Measurements from ENCODE around the gene ZNF532.

Gene ZNF532

DNA sequence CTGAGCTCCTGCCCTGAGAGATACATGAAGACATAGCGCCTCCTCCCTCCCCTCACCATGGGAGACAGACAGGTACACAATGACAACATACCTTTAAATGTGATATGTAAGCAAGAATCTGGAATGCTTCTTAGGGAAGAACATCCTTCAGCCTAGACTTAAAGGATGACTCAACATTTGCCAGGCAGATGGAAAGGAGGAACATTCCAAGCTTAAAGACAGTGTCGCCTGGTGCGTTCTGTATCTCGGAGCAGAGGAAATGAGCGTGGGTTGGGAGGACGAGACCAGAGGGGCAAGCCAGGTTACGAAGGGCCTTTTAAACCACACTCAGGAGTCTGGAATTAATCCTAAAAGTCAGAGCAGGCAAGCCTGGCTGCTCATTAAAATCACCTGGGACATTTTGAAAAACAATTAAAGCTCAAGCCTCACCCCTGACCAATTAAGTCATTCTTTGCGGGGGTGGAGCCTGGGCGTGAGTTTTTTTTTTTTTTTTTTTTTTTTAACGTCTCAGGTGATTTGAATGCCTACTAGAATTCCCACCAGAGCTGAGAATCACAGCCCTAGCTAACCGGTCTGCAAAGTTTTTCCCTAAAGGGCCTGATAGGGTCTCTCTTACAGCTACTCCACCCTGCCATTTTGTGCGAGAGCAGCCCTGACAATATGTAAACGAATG lies 143.8 kb downstream of the ZNF532 start:
- Histone ChIP-seq H3K27me3 (ENCODE audit: insufficient read depth, insufficient read length) (no peaks in the 10 kb centered on the region), H3K9ac (ENCODE audit: insufficient read length, low read depth) (no peak overlapping the region), H3K36me3 (ENCODE audit: insufficient read depth, insufficient read length, low read length) (no peaks in the 10 kb centered on the region), H3K9me3 (ENCODE audit: insufficient read depth, low read length) (peaks cover 6% of the 10 kb centered on the region; the same call in 1 of the 2 replicates), H3K4me1 (ENCODE audit: insufficient read depth, insufficient read length) (no peaks in the 10 kb centered on the region), H3K4me3 (ENCODE audit: insufficient read length, low read depth) (no peak overlapping the region)
- peak; percentile 11 for DNase-seq (ENCODE audit: low read depth, low spot score)
- TF ChIP-seq ZNF274 (IDR thresholded peaks at IDR 0.05; ENCODE audit: low read depth, low read length) = no peak
- TF ChIP-seq SUZ12 (IDR thresholded peaks at IDR 0.05; ENCODE audit: extremely low read depth, insufficient read depth, insufficient read length) = no peak
- TF ChIP-seq YY1 (IDR thresholded peaks at IDR 0.05; ENCODE audit: insufficient read depth, insufficient read length) = no peak

- no peak for DNase-seq (ENCODE audit: low read depth, low spot score)
- H3K4me1 ChIP-seq (ENCODE audit: insufficient read depth, insufficient read length) = no peaks in the 10 kb centered on the region
- TF ChIP-seq SUZ12 (IDR thresholded peaks at IDR 0.05; ENCODE audit: extremely low read depth, insufficient read depth, insufficient read length) (no peak), ZNF274 (IDR thresholded peaks at IDR 0.05; ENCODE audit: low read depth, low read length) (no peak), YY1 (IDR thresholded peaks at IDR 0.05; ENCODE audit: insufficient read depth, insufficient read length) (no peak)
- H3K27me3 ChIP-seq (ENCODE audit: insufficient read depth, insufficient read length) = no peaks in the 10 kb centered on the region
- H3K36me3 ChIP-seq (ENCODE audit: insufficient read depth, insufficient read length, low read length) = no peaks in the 10 kb centered on the region
- no peak overlapping the region for H3K9ac ChIP-seq (ENCODE audit: insufficient read length, low read depth)
- H3K9me3 ChIP-seq (ENCODE audit: insufficient read depth, low read length) = peaks cover 6% of the 10 kb centered on the region; the same call in 1 of the 2 replicates
- no peak overlapping the region for H3K4me3 ChIP-seq (ENCODE audit: insufficient read length, low read depth)
Measured at GRCh38 chr18:59009846-59010245, 145.2 kb downstream of the ZNF532 start.

DNA sequence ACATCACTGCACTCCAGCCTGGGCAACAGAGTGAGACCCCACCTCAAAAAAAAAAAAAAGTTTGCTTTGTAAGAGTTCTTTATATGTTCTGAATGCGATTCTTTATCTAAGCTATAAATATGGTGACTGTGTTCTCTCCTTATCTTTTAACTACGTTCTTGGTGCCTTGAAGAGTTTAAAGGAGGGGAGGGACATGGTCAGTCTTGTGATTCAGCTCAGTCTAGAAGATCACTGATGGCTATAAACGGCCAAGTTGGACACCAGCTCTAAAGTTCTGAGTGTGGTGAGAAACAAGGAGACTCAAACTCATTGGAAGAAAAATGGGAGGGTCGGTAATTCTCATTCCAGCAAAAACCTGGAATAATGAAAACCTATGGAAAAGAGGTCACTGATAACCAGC lies 146.6 kb downstream of the ZNF532 start:
- no peaks in the 10 kb centered on the region for H3K4me1 ChIP-seq (ENCODE audit: insufficient read depth, insufficient read length)
- H3K27me3 ChIP-seq (ENCODE audit: insufficient read depth, insufficient read length) = no peaks in the 10 kb centered on the region
- H3K9me3 ChIP-seq (ENCODE audit: insufficient read depth, low read length) = peaks cover 5% of the 10 kb centered on the region; the same call in 1 of the 2 replicates
- H3K9ac ChIP-seq (ENCODE audit: insufficient read length, low read depth) = no peak overlapping the region
- TF ChIP-seq ZNF274 (IDR thresholded peaks at IDR 0.05; ENCODE audit: low read depth, low read length) (no peak), SUZ12 (IDR thresholded peaks at IDR 0.05; ENCODE audit: extremely low read depth, insufficient read depth, insufficient read length) (no peak), YY1 (IDR thresholded peaks at IDR 0.05; ENCODE audit: insufficient read depth, insufficient read length) (no peak)
- no peak for DNase-seq (ENCODE audit: low read depth, low spot score)
- no peaks in the 10 kb centered on the region for H3K36me3 ChIP-seq (ENCODE audit: insufficient read depth, insufficient read length, low read length)
- H3K4me3 ChIP-seq (ENCODE audit: insufficient read length, low read depth) = no peak overlapping the region

- TF ChIP-seq ZNF274 (IDR thresholded peaks at IDR 0.05; ENCODE audit: low read depth, low read length) (no peak), SUZ12 (IDR thresholded peaks at IDR 0.05; ENCODE audit: extremely low read depth, insufficient read depth, insufficient read length) (no peak), YY1 (IDR thresholded peaks at IDR 0.05; ENCODE audit: insufficient read depth, insufficient read length) (no peak)
- Histone ChIP-seq H3K9me3 (ENCODE audit: insufficient read depth, low read length) (no peaks in the 10 kb centered on the region), H3K27me3 (ENCODE audit: insufficient read depth, insufficient read length) (no peaks in the 10 kb centered on the region), H3K36me3 (ENCODE audit: insufficient read depth, insufficient read length, low read length) (no peaks in the 10 kb centered on the region), H3K9ac (ENCODE audit: insufficient read length, low read depth) (no peak overlapping the region), H3K4me1 (ENCODE audit: insufficient read depth, insufficient read length) (no peaks in the 10 kb centered on the region), H3K4me3 (ENCODE audit: insufficient read length, low read depth) (no peak overlapping the region)
- no peak for DNase-seq (ENCODE audit: low read depth, low spot score)
Measured at GRCh38 chr18:59011786-59012185, 147.1 kb downstream of the ZNF532 start.

DNA sequence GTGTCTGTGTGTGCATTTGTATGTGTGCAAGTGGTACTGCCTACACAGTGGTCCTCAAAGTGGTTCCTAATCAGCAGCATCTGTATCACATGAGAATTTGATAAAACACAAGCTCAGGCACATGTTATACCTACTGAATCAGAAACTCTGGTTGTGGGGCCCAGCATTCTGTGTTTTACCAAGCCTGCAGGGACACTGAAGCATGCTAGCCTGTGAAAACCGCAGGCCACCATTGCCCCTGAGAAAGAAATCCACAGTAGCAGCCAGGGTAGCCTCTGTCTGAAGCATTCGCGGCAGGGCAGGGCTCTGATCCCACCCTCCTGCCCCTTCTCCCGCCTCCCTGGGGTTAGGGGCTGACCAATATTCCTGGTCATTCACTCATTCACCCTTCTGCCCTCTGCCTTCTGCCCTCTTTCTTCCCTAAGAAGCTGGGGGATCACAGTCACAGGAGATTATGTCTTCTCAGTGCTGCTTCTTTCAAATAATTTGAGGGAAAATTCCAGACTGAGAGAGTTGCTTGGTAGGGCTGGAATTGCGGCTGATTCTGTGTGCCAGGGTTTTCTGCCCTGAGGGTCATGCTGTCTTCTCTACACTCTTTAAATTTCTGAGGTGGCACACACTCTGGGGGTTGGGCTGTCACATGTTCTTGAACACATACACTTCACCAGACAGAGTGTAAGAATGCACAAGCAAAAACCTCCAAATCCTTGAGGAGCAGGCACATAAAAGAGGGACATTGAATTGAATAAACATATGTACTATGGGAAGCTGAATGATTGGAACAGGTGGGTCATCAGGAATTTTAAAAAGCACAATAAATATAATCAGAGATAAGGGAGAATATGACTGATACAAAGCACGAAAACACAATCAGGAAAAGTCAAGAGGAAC lies 148.4 kb downstream of the ZNF532 start:
- no peak for DNase-seq (ENCODE audit: low read depth, low spot score)
- Histone ChIP-seq H3K4me3 (ENCODE audit: insufficient read length, low read depth) (no peak overlapping the region), H3K27me3 (ENCODE audit: insufficient read depth, insufficient read length) (no peaks in the 10 kb centered on the region), H3K36me3 (ENCODE audit: insufficient read depth, insufficient read length, low read length) (no peaks in the 10 kb centered on the region), H3K9me3 (ENCODE audit: insufficient read depth, low read length) (no peaks in the 10 kb centered on the region; the same call in 1 of the 2 replicates), H3K4me1 (ENCODE audit: insufficient read depth, insufficient read length) (no peaks in the 10 kb centered on the region), H3K9ac (ENCODE audit: insufficient read length, low read depth) (no peak overlapping the region)
- no peak for TF ChIP-seq YY1 (IDR thresholded peaks at IDR 0.05; ENCODE audit: insufficient read depth, insufficient read length)
- no peak for TF ChIP-seq ZNF274 (IDR thresholded peaks at IDR 0.05; ENCODE audit: low read depth, low read length)
- TF ChIP-seq SUZ12 (IDR thresholded peaks at IDR 0.05; ENCODE audit: extremely low read depth, insufficient read depth, insufficient read length) = no peak

GRCh38 chr18:59013744-59014143 lies 149.1 kb downstream of the ZNF532 start:
- H3K27me3 ChIP-seq (ENCODE audit: insufficient read depth, insufficient read length) = no peaks in the 10 kb centered on the region
- no peaks in the 10 kb centered on the region for H3K4me1 ChIP-seq (ENCODE audit: insufficient read depth, insufficient read length)
- TF ChIP-seq YY1 (IDR thresholded peaks at IDR 0.05; ENCODE audit: insufficient read depth, insufficient read length) (no peak), SUZ12 (IDR thresholded peaks at IDR 0.05; ENCODE audit: extremely low read depth, insufficient read depth, insufficient read length) (no peak), ZNF274 (IDR thresholded peaks at IDR 0.05; ENCODE audit: low read depth, low read length) (no peak)
- DNase-seq (ENCODE audit: low read depth, low spot score) = no peak
- no peaks in the 10 kb centered on the region; the same call in 1 of the 2 replicates for H3K9me3 ChIP-seq (ENCODE audit: insufficient read depth, low read length)
- H3K36me3 ChIP-seq (ENCODE audit: insufficient read depth, insufficient read length, low read length) = no peaks in the 10 kb centered on the region
- H3K4me3 ChIP-seq (ENCODE audit: insufficient read length, low read depth) = no peak overlapping the region
- H3K9ac ChIP-seq (ENCODE audit: insufficient read length, low read depth) = no peak overlapping the region

Data from NT2/D1 (cell line).